HG03196 (cell line): ENCODE results near the gene P2RY6.

Experiments
- ATAC-seq: cut with Tn5 transposase; IDR thresholded peaks from one replicate; pipeline ENCODE4 v1.9.1; 2021; ENCODE audit not compliant: unreplicated experiment

P2RY6 gene

DNA sequence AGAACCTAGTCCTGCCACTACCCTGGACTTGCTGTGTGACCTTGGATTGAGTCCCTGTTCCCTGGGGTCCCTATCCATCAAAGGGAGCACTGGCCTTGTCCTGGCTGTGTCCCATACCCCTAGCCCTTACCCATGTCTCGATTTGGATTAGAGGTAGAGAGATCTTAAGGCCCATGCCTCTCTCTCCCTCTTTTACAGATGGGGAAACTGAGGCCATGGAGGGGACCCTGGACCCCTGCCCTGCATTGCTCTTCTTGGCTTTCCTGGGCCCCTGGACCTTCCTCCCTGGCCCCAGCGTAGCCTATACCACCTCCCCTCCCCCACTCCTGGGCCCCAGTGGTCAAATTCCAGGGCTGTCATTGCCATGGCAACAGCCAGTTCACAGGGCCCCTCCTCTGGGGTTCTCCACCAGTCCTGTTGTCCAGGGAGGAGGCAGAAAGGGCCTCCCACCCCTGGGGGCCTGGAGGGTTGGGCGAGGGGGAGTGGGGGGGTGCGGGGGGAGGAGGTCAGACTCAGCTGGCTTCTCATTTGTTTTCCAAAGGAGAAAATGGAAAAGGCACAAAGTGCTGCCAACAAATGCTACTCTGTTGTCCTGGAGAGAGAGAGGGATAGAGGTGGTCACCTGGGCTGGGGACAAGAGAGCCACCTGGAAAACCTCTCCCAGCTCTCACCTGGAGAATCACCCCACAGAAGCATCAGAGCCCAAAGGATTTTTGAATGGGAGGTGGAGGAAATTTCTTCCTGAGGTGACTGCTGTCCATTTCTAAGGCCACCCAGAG, 59.2 kb downstream of the P2RY6 start:
- no peak for ATAC-seq

DNA sequence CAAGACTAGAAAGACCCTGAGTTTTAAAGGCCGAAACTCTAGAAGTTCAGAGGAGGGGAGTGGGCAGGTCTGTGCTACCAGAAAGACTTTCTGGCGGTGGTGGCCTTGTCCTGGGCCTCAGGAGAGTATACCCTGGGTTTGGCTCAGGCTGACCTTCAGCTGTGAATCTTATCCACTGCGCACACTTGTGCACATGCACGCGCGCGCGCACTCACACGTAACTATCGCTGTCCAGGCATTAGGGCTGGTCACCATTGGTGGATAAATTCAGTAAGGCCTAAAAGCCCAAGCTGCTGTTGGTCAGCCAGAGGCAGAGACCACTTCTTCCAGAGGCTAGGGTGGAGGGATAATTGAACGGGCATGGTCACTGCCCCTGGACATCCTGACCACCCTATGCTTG, 61.0 kb downstream of the P2RY6 start:
- ATAC-seq: no peak

GRCh38 chr11:73333640-73334383, 61.7 kb downstream of the P2RY6 start:
- ATAC-seq: no peak

DNA sequence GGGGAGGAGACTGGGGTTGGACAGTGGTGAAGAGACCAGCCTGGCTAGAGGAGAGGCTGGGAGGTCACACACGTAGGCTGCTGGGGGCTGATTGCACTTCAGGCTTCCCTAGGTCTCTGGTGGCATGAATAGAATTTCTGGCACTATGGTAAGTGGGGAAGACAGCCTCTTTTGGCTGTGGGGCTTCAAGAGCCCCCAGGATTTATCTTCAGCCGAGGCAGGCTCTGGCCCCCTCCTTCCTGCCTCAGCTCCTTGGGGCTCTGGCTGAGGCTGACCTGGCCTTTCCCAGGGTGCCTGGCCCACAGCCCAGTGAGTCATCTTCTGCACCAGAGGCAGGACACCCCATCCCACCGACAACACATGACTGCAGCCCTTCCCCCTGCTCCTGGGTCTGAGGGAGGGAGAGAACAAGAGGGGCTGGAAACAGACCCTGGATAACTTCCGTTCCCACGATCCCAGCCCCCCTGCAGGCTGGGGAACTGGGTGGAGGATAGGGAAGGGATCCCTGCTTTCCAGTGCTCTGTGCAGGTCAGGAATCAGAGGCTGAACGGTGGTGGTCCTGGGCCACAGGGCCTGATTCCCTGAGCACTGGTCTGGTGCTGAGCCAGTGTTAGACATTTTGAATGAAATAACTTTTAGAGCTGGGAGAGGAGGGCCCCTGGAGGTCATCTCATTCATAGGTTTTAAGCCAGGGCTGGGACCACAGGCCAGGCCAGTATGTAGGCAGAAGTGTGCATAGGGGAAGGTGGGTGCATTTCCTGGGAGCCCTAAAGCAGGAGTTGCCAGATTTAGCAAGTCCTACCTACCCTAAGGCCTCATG, 62.5 kb downstream of the P2RY6 start:
- ATAC-seq: no peak

DNA sequence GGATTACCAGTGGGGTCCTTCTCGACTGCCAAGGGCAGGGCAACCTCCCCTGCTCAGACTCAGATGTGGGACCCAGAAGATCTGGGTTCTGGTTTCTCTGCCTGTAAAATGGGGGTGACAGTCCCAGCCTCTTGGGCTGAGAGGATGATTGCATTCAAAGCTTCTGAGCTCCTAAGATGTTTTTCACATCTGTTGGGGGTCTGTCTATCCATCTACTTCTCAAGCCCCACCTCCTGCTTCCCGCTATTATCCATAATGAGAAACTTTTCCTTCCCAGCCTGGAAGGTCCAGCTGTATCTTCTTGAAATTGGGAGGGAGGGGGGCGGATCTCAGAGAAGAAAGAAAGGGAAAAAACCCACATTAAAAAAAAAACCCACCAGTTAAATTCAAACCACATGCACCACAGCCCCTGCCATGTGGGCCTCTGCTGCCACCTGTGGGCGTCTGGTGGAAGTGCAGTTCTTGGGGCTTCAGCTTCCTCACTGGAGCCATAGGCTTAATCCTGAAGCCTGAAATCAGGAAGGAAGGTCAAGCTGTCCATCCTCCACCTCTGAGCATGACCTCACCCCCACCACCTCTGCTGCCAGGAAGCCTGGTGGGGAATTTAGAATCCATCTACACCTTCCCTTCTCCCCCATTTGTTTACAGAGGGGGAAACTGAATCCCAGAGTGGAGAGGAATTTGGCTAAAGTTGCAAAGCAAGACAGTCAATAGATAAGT, 63.2 kb downstream of the P2RY6 start:
- no peak for ATAC-seq

DNA sequence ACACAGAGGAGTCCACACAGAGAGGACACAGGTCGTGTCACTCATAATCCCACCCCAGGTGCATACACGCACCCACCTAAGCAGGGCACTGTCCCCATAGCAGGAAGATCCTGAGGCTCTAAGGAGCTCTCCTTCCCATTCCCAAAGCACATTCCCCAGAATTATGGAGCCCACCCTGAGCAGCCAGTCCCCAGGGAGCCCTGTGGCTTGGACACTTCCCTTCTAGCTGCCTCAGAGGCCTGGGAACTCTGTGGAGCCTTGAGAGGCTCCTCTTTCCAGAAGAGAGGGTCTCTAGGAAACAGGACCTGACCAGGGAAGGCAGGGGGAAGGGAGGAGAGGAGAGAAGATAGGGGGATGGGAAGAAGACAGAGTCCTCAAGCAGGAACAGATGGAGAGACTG, 65.7 kb downstream of the P2RY6 start:
- ATAC-seq: no peak

DNA sequence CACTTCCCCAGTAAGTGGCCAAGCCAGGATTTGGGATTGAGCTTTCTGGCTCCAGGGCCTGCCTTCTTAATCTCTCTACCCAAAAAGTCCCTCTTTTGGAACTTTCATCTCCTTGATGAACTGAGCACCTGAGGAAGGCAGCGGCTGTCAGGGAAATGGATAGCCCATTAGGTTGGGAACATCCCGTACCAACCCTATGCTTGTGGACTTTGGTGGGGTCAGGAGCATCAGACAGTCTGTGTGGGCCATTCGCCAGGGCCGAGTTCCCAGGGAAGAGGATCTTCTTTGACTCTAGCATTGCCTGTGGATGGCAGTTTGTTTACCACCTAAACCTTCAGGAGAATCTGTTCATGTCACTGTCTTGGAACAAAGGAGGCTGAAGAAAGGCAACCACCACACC, 66.1 kb downstream of the P2RY6 start:
- ATAC-seq: no peak

GRCh38 chr11:73340164-73340563, 68.0 kb downstream of the P2RY6 start:
- ATAC-seq: no peak

DNA sequence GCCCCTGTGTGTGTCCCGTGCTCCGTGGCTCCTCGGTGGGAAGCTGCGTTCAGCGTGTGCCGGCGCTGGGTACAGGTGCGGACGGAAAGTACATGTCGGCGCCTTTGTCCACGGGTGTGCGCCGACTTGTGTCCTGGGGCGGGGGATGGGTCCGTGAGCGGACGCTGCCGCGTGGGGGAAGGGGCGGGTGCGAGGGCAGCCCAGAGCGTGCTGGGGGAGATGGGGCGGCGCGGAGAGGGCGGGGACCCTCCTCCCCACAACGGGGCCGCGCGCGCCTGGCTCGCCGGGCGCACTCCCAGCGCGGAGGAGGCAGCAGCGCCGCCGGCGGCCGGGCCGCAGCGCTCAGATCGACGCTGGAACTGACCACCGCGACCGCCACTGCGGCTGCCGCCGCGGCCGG, 70.5 kb downstream of the P2RY6 start:
- no peak for ATAC-seq

GRCh38 chr11:73343076-73343873, 71.1 kb downstream of the P2RY6 start:
- no peak for ATAC-seq

GRCh38 chr11:73344191-73344607, 72.1 kb downstream of the P2RY6 start:
- ATAC-seq: no peak

GRCh38 chr11:73345481-73346160, 73.5 kb downstream of the P2RY6 start:
- ATAC-seq: no peak

DNA sequence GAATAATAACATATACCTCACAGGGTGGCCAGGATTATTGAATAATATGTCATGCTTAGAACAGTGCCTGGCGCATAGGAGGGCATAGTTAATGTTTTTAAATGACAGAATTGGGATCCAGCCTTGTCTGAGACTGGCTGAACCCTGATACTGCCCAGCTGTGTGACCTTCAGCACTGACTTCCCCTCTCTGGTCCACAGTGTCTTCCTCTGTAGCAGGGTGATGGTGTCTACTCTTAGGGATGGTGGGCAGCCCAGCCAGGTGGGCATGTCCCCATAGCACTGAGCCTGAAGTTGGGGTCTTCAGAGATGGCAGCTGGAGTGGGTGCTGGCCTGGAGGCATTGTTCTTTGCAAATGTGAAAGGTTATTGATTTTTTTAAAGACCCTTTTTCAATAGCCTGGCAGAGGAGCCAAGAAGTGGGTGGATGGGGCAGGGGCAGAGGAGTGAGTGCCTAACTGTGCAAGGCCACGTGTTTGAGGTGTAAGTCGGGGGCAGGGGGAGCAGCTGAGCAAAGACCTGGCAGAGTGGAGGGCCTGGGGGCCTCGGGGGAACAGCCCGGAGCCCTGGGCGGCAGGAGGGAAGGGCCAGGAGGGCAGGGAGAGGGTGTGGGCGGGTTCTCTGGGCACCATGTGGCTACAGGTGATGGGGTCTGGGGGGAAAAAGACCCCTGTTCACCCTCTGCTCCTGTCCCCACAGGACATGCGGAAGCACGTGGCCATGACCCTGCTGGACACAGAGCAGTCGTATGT, 74.2 kb downstream of the P2RY6 start:
- no peak for ATAC-seq

DNA sequence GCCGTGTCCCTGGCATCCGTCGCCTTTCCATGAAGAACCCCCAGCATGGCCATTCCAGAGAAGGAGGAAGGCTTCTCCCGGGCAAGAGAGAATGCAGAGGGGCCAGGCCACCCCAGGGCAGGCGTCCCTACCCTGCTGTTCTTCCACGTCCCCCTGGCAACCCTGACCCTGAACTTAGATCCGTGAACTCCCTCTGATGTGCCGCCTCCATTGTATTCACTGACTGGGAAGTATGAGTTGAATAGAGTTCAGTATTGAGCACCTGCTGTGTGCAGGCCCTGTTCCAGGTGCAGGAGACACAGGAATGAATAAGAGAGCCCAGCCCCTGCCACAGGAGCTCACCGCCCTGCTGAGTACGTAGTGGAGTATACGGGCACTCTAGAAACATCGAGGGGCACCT, 74.9 kb downstream of the P2RY6 start:
- no peak for ATAC-seq
